Measurements from ENCODE around the gene TMEM101. TPM values are rescaled to one million over a fixed set of nuclear protein-coding genes. Genes with fewer than 3 reads are reported as not detected.

Gene TMEM101
- total and polyA plus RNA-seq, 10 donors = 15.9 to 30.6 (median 21.1) TPM

- H3K36me3 ChIP-seq = no peaks in the 10 kb centered on the region
- no peak for DNase-seq
- H3K27ac ChIP-seq = no peak overlapping the region
- 65 to 73% (median 71%) methylated on average over 12 of the region's 12 CpGs for WGBS, 5 donors
- intact Hi-C loops (cut with DNase I; ENCODE audit: low total_unique reads) = no loop called here
- TF ChIP-seq CTCF (IDR thresholded peaks at IDR 0.05 in 8 of 11, conservative IDR thresholded peaks at IDR 0.05 in 3 of 11) = no peak
- TF ChIP-seq POLR2AphosphoS5 (IDR thresholded peaks at IDR 0.05) = no peak
- TF ChIP-seq POLR2A (IDR thresholded peaks at IDR 0.05) = no peak
- no peaks in the 10 kb centered on the region for H3K9me3 ChIP-seq
- peaks cover 0 to 64% (median 32%) of the 10 kb centered on the region in 7 donors for H3K27me3 ChIP-seq (replicated peaks in 1 of 7)
- peaks cover 0 to 16% (median 11%) of the 10 kb centered on the region in 6 donors for H3K4me1 ChIP-seq
- H3K4me3 ChIP-seq = no peak overlapping the region
Observed at GRCh38 chr17:43987131-43988021, 27.4 kb downstream of the TMEM101 start.

- H3K27me3 ChIP-seq (replicated peaks in 1 of 7) = peaks cover 0 to 72% (median 40%) of the 10 kb centered on the region in 7 donors
- WGBS, 5 donors = 80 to 89% (median 86%) methylated on average over 7 of the region's 7 CpGs
Observed at GRCh38 chr17:43986225-43986981, 28.4 kb downstream of the TMEM101 start.

DNA sequence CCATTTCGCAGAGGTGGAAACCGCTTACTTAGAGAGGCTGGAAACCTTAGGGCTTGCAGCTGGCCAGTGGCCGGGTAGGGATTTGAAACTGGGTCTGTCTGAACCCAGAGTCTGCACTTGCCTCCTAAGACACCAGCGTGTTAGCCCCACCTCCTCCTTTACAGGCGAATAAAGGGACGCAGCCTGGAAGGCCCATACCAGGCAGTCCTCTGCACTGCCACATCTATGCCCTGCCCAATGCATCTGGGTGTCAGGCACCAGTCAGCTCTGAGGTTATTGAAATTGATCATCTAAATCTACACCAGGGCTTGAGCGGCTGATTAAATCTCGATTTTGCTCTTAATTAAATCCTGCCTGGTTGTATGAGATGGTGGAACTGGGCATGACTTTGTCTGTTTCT, 30.2 kb downstream of the TMEM101 start:
- WGBS, 5 donors = 80 to 89% (median 87%) methylated on average over 8 of the region's 8 CpGs
- no peak for DNase-seq
- Histone ChIP-seq H3K4me3 (peak overlapping the region in 3 of 8 donors; percentile 37 to 65 (median 44)), H3K9me3 (no peaks in the 10 kb centered on the region), H3K36me3 (no peaks in the 10 kb centered on the region), H3K27me3 (replicated peaks in 1 of 7) (peaks cover 0 to 86% (median 44%) of the 10 kb centered on the region in 7 donors), H3K27ac (no peak overlapping the region), H3K4me1 (peaks cover 0 to 16% (median 11%) of the 10 kb centered on the region in 6 donors)
- TF ChIP-seq POLR2AphosphoS5 (IDR thresholded peaks at IDR 0.05) = no peak
- intact Hi-C loops (cut with DNase I; ENCODE audit: low total_unique reads) = no loop called here

More at GRCh38 chr17:43986225-43986981, 28.4 kb downstream of the TMEM101 start:
- H3K4me3 ChIP-seq = no peak overlapping the region
- TF ChIP-seq POLR2AphosphoS5 (IDR thresholded peaks at IDR 0.05) (no peak), POLR2A (IDR thresholded peaks at IDR 0.05) (no peak), CTCF (IDR thresholded peaks at IDR 0.05 in 8 of 11, conservative IDR thresholded peaks at IDR 0.05 in 3 of 11) (no peak)
- no peaks in the 10 kb centered on the region for H3K36me3 ChIP-seq
- no peak overlapping the region for H3K27ac ChIP-seq
- H3K9me3 ChIP-seq = no peaks in the 10 kb centered on the region
- DNase-seq = no peak
- intact Hi-C loops (cut with DNase I; ENCODE audit: low total_unique reads) = no loop called here
- peaks cover 0 to 16% (median 11%) of the 10 kb centered on the region in 6 donors for H3K4me1 ChIP-seq

- no peak overlapping the region for H3K27ac ChIP-seq
- TF ChIP-seq POLR2AphosphoS5 (IDR thresholded peaks at IDR 0.05) = peak in 2 of 3 donors; percentile 21 to 58
- TF ChIP-seq POLR2A (IDR thresholded peaks at IDR 0.05) = no peak
- TF ChIP-seq CTCF (IDR thresholded peaks at IDR 0.05 in 8 of 11, conservative IDR thresholded peaks at IDR 0.05 in 3 of 11) = peak in 2 of 11 experiments; percentile 14 to 31
- H3K9me3 ChIP-seq = no peaks in the 10 kb centered on the region
- peaks cover 0 to 85% (median 44%) of the 10 kb centered on the region in 7 donors for H3K27me3 ChIP-seq (replicated peaks in 1 of 7)
- WGBS, 5 donors = 2 to 5% (median 4%) methylated on average over 23 to 78 of the region's 78 CpGs
- H3K4me3 ChIP-seq = peak overlapping the region; percentile 13 to 65 (median 35)
- no peaks in the 10 kb centered on the region for H3K36me3 ChIP-seq
- DNase-seq = no peak
- intact Hi-C loops (cut with DNase I; ENCODE audit: low total_unique reads) = no loop called here
- H3K4me1 ChIP-seq = peaks cover 0 to 16% (median 11%) of the 10 kb centered on the region in 6 donors
Observed at GRCh38 chr17:43983515-43984411, 31.0 kb downstream of the TMEM101 start.

Data from spleen (tissue), 11 donors.